Right atrium auricular region (tissue), 2 donors: Measurements from ENCODE around the gene IGFL1. TPM values are rescaled to one million over a fixed set of nuclear protein-coding genes. Genes with fewer than 3 reads are reported as not detected.

Source experiments
- DNase-seq: peaks from one replicate; pipeline ENCODE4 v3.0.0-alpha.2; 2019; ENCODE audit warnings: low spot score
- H3K27ac ChIP-seq, 2 donors: fragments of 200-600 bp; sonication (generic); 1 replicate in 1 of 2; 2 replicates in 1 of 2; pipeline ENCODE4 v1.5.1; 2016 to 2019
- H3K27me3 ChIP-seq, 2 donors: fragments of 200-600 bp; sonication (generic); one replicate each; pipeline versions ENCODE4 v1.5.1 to v1.6.0; 2017 to 2019
- H3K36me3 ChIP-seq: fragments of 200-600 bp; sonication (generic); one replicate; pipeline ENCODE4 v1.5.1; 2016
- H3K4me1 ChIP-seq, 2 donors: fragments of 200-600 bp; sonication (generic); one replicate each; pipeline versions ENCODE4 v1.5.1 to v1.6.0; 2017 to 2019
- H3K4me3 ChIP-seq, 2 donors: fragments of 200-600 bp; sonication (generic); 1 replicate in 1 of 2; 2 replicates in 1 of 2; pipeline ENCODE4 v1.5.1; 2017 to 2019; ENCODE audit warnings: mild to moderate bottlenecking in 1 of 2, moderate library complexity in 1 of 2
- H3K9me3 ChIP-seq, 2 donors: fragments of 200-600 bp; sonication (generic); one replicate each; pipeline ENCODE4 v1.5.1; 2019
- total RNA-seq, 2 donors: library from RNA; depleted of rRNA; stranded (reverse); fragments of >200 nt; gene quantifications; one replicate each; pipeline ENCODE4 v1.1.0, GENCODE V29; 2016
- TF ChIP-seq, protein P1 (sequence below), 2 donors: fragments of 200-600 bp; sonication (generic); IDR thresholded peaks; one replicate each; pipeline ENCODE4 v1.5.1; 2019; ENCODE audit warnings: antibody characterized with exemption in 2 of 2

IGFL1 gene
- total RNA-seq, 2 donors from 2014 or later = not detected

DNA sequence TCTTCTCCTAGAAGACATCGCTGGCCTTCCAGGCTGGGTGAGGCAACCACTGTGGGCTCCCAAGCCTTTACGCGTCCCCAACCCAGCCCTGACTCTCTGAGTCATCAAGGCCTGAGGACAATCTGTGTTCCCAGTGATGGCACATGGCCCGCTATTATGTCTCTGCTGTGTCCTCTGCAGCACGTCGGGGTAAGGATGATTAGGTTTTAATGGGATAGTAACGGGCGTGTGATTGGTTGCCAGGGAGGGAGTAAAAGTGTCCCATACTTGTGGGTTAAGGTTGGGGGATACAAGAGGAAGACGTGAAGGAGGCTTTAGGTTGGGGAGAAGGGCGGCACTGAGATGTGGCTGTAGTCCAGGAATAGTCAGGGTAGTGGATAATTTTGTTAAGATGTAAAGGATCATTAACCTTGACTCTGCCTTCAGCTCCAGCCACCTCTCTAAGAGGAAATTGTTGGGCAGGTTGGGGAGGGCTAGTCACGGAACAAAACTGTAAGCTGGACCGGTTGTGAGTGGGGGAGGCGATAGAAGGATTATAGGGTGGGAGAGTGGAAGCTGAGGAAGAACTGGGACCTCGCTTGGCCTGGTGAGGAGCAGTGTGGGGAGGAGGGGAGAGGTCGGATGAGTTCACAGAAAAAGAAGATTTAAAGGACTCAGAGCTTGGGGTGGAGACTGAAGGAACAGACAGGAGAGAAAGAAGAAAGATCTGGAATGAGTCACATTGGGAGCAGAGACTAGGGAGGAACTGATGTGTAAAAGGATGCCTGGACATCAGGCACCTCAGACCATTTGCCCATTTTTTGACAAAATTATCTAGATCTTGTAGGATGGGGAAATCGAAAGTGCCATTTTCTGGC, 27.9 kb upstream of the IGFL1 start:
- no peak for DNase-seq
- Histone ChIP-seq H3K4me3 (no peak overlapping the region), H3K27me3 (no peaks in the 10 kb centered on the region), H3K36me3 (no peaks in the 10 kb centered on the region), H3K27ac (no peak overlapping the region), H3K4me1 (peaks cover 0 to 3% of the 10 kb centered on the region in 2 donors), H3K9me3 (no peaks in the 10 kb centered on the region)
- TF ChIP-seq, protein P1, sequence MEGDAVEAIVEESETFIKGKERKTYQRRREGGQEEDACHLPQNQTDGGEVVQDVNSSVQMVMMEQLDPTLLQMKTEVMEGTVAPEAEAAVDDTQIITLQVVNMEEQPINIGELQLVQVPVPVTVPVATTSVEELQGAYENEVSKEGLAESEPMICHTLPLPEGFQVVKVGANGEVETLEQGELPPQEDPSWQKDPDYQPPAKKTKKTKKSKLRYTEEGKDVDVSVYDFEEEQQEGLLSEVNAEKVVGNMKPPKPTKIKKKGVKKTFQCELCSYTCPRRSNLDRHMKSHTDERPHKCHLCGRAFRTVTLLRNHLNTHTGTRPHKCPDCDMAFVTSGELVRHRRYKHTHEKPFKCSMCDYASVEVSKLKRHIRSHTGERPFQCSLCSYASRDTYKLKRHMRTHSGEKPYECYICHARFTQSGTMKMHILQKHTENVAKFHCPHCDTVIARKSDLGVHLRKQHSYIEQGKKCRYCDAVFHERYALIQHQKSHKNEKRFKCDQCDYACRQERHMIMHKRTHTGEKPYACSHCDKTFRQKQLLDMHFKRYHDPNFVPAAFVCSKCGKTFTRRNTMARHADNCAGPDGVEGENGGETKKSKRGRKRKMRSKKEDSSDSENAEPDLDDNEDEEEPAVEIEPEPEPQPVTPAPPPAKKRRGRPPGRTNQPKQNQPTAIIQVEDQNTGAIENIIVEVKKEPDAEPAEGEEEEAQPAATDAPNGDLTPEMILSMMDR (IDR thresholded peaks at IDR 0.05) = no peak

DNA sequence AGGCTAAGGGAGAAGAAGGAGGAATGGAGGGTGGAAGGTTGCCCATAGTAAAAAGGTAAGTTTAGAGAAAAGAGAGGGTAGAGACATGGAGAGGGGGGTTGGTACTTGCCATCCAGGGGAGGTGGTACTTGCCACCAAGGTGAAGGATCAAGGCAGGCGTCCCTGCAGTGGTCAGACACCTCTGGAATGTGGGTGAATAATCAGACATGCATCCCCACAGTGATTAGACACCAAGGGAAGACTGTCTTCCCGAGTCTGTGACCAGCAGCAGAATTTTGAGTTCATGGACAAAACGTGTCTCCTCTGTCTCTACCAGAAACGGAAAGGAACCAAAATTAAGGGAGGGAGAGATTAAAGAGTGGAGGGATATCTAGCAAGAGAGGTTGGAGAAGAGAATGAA, 27.1 kb upstream of the IGFL1 start:
- no peaks in the 10 kb centered on the region for H3K9me3 ChIP-seq
- TF ChIP-seq, protein P1 (IDR thresholded peaks at IDR 0.05) = no peak

DNA sequence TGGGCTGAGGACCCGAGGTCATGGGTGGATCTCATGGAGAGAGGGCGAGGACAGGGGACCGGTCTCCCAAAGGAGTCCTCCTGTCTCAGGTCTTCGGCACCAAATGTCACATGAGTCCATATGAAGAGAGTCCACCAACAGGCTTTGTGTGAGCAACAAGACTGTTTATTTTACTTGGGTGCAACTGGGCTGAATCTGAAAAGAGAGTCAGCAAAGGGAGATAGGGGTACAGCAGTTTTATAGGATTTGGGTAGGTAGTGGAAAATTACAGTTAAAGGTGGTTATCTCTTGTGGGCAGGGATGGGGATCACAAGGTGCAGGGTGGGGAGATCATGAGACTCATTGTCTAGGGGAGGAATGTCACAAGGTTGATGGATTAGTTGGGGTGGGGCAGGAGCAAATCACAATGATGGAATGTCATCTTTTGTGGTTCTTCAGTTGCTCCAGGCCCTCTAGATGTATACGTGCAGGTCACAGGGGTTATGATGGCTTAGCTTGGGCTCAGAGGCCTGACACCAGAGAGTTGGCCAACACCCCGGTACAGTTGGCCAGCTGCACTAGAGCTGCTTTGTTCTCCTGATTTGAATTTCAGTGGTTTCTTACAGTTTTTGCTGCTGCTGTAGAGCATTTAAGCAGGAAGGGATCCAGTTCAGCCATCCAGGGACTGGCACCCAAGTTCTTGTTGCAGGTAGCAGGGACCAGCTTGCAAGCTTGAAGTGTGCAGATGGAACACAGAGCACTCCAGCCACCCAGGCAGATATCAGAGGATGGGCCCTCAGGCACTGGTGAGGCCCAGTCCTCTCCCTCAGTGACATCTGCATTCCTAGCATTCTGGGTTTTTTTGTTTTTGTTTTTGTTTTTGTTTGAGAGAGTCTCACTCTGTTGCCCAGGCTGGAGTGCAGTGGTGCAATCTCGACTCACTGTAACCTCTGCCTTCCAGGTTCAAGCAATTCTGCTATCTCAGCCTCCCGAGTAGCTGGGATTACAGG, 26.4 kb upstream of the IGFL1 start:
- peaks cover 0 to 3% of the 10 kb centered on the region in 2 donors for H3K4me1 ChIP-seq
- no peaks in the 10 kb centered on the region for H3K27me3 ChIP-seq
- H3K36me3 ChIP-seq = no peaks in the 10 kb centered on the region
- no peak overlapping the region for H3K27ac ChIP-seq
- no peak for DNase-seq
- H3K4me3 ChIP-seq = no peak overlapping the region
- TF ChIP-seq, protein P1 (IDR thresholded peaks at IDR 0.05) = no peak
- no peaks in the 10 kb centered on the region for H3K9me3 ChIP-seq

More for the DNA sequence above, 27.1 kb upstream of the IGFL1 start:
- Histone ChIP-seq H3K4me3 (no peak overlapping the region), H3K36me3 (no peaks in the 10 kb centered on the region), H3K4me1 (peaks cover 0 to 3% of the 10 kb centered on the region in 2 donors), H3K27ac (no peak overlapping the region), H3K27me3 (no peaks in the 10 kb centered on the region)
- DNase-seq = no peak

DNA sequence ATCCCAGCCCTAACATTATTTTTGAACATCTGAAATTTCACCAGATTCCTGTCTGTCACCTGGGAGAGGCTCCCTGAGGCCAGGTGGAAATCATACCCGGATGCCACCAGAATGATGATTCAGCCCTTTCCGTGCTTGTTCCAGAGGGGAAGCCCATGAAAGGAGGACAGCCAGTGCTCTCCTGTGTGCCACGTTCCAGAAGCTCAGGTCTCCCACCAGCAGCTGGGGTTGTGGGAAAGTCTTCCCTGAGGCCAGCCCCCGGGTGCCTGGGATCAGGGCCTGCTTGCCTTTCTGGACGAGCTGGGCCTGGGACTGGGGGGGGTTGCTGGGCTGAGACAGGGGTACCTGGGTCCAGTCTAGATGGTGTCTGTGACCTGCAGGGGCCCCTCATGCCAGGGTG, 25.5 kb upstream of the IGFL1 start:
- no peak overlapping the region for H3K4me3 ChIP-seq
- TF ChIP-seq, protein P1 (IDR thresholded peaks at IDR 0.05) = no peak
- no peak overlapping the region for H3K27ac ChIP-seq
- DNase-seq = no peak
- peaks cover 0 to 4% of the 10 kb centered on the region in 2 donors for H3K4me1 ChIP-seq
- H3K27me3 ChIP-seq = no peaks in the 10 kb centered on the region
- no peaks in the 10 kb centered on the region for H3K9me3 ChIP-seq
- H3K36me3 ChIP-seq = no peaks in the 10 kb centered on the region

DNA sequence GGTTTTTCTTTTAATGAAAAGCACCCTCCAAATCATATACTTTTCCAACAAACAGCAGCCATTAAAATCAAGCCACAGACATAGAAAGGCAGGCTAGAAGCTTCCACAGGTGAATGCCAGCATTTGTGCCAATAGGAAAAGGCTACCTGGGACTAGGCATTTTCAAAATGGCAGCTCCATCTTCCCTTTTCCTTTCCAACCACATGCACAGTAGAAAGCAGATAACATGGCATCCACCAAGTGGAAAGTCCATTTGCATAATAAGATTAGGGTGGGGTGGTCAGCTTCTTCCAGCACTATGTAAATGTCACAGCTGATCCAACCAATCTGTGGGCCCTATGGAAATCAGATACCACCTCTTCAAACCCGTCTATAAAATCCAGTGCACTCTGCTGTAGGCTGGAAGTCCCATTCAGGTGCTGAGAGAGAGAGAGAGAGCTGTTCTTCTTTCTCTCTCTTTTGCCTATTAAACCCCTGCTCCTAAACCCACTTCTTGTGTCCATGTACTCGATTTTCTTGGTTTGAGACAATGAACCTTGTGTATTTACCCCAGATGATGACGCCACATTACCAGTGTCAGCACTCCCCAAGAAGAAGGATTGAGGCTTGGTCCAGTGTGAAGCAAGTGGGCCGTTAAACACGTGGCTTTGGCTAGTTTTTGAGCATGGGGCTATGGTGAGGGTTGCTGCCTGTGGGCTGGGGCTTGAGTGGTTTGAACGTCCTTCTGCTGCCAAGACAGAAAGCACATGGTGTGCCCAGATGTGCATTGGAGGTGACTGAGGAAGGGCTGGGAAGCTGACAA, 24.2 kb upstream of the IGFL1 start:
- H3K27ac ChIP-seq = no peak overlapping the region

More for the DNA sequence above, 24.2 kb upstream of the IGFL1 start:
- Histone ChIP-seq H3K27me3 (no peaks in the 10 kb centered on the region), H3K4me3 (no peak overlapping the region), H3K4me1 (peaks cover 0 to 16% of the 10 kb centered on the region in 2 donors), H3K9me3 (no peaks in the 10 kb centered on the region), H3K36me3 (no peaks in the 10 kb centered on the region)
- no peak for DNase-seq
- TF ChIP-seq, protein P1 (IDR thresholded peaks at IDR 0.05) = no peak
